ENCODE data around the gene IKBKG.
A peak's percentile ranks its signal among the peaks of the same experiment; 100 is the strongest.

- TF ChIP-seq MXD4 (CRISPR knock-in tag; IDR thresholded peaks at IDR 0.05) = no peak
- no peak for TF ChIP-seq GPBP1L1 (CRISPR knock-in tag; IDR thresholded peaks at IDR 0.05)
- TF ChIP-seq CREM (IDR thresholded peaks at IDR 0.05) = no peak
- TF ChIP-seq CREM (CRISPR knock-in tag; IDR thresholded peaks at IDR 0.05) = no peak
- TF ChIP-seq NR3C1 (CRISPR knock-in tag; IDR thresholded peaks at IDR 0.05) = no peak
- no peak for TF ChIP-seq TRIM24 (CRISPR knock-in tag; IDR thresholded peaks at IDR 0.05)
- no peak for TF ChIP-seq ZNF232 (CRISPR knock-in tag; IDR thresholded peaks at IDR 0.05; ENCODE audit: borderline replicate concordance)
- 0 out of 2 replicates have a peak, but pooled peaks have one; percentile 49 for TF ChIP-seq ZSCAN20 (CRISPR knock-in tag; IDR thresholded peaks at IDR 0.05; ENCODE audit: borderline replicate concordance)
Observed at GRCh38 chrX:154547245-154548027, at the start of gene IKBKG.
